ENCODE measurements around the gene LAMA3.

DNA sequence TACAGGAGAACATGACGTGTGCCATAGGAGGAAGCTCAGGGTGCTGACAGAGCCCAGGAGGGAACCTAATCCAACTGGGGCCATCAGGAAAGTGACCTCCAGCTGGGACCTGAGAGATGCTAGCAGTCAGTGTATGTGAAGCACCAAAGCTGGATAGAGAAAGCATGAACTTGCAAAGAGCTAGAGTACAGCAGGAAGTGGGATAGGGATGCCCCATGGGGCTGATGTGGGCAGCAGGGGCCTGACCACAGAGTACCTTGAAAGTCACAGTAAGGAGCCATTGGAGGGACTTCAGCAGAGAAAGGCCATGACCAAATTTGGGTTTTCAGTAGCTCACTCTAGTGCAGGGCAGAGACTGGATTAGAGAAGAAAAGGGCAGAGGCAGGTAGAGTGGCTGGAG, 233.7 kb downstream of the LAMA3 start:
- TF ChIP-seq SUZ12 (IDR thresholded peaks at IDR 0.05; ENCODE audit: extremely low read depth, insufficient read depth, insufficient read length), result no peak
- TF ChIP-seq ZNF274 (IDR thresholded peaks at IDR 0.05; ENCODE audit: low read depth, low read length), result no peak
